HPDE6-E6E7 (cell line): ENCODE data around the gene COL1A2.

ENCODE experiments used
- DNase-seq: peaks from one replicate; pipeline ENCODE4 v3.0.0; 2011; ENCODE audit warnings: missing footprints; ENCODE audit errors: extremely low spot score

COL1A2 gene

DNA sequence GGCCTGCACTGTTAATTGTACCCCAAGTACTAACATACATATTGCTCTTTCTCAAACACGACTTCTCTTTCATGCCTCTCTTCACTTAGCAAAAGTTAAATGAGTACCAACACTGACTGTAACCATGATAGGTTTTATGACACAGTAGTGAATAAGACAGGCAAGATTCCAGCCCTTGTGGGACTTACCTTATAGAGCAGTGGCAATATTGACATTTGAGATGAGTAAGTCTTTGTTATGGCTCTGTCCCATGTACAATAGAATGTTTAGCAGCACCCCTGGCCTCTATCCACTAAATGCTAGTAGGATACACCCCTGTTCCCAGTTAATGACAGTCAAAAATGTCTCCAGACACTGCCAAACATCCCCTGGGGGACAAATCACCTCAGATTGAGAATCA is 11.9 kb upstream of the COL1A2 start:
- DNase-seq = no peak

DNA sequence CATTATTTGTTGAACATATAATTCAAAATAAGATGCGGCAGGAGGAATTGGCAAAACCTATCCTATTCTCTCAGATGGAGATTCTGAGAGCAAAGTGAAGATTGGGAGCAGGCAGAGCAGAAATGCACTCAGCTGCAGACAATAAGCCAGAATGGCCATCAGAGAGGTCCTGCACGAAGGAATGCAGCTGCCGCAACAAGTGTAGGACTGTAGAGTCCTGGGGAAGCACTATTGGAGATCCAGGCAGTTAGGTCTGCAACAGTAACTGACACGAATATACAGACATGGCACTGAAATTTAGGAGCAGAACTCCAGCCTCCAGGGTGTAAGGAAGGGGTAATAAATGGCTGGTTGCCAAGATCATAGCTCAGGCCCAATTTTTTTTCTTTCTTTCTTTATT is 10.4 kb upstream of the COL1A2 start:
- no peak for DNase-seq

GRCh38 chr7:94386416-94386815 is 8.3 kb upstream of the COL1A2 start:
- no peak for DNase-seq

GRCh38 chr7:94388540-94388939 is 6.2 kb upstream of the COL1A2 start:
- no peak for DNase-seq

DNA sequence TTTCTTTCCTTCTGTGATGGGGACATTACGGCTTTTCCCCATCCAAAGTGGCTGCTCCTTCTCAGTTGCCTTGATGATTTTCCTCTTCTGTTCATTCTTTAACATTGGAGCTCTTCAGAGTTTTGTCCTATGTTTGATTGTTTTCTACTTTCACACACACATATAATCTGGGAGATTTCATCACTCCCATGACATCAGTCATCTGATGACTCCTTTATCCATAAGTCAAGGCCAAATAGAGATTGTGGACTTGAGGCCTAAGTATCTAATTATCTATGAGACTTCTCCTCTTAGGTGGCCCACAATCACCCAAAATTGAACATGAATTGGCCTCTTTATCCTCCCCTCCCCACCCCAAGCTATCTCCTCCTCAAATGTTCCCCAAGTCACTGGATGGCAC is 5.3 kb upstream of the COL1A2 start:
- no peak for DNase-seq

GRCh38 chr7:94391726-94392392 is 2.8 kb upstream of the COL1A2 start:
- DNase-seq = no peak

GRCh38 chr7:94392393-94392786 is 2.3 kb upstream of the COL1A2 start:
- no peak for DNase-seq

DNA sequence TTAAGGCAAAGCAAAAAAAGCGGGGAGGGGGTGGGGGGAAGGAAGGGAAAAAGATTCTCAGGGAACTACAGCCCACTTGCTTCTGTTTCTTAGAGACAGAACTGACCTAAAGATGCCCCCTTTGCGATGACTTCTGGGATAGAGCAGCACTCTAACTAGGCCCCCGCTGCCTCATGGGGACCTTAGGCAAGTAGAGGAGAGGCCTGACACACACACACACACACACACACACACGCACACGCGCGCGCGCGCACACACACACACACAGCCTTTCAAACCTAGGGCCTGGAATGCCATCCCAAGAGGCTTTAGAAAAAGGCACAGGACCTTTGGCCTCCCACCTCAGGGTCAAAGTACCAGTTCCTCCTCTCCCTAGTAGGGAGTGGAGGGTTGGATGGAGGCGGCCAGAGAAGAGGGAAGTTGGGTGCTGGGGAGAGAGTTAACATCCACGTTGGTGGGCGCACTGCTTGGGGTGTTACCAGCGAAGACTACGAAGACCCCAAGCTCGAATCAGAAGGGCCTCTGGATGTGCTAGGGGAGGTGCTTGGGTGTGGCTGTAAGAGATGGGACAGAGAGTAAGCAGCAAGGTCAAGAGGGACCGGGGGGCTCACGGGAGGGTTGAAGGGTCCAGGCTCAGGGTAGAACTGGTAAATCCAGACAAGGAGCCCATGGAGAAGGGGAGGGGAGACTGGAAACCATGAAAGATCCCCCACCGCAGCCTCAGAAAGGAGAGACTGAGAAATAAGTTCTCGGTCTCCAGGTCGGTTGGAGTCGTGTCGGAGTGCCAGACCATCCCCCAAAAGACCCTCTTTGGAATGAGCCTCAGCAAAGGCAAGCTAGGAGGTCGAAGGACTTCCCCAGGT is 1.2 kb upstream of the COL1A2 start:
- no peak for DNase-seq

DNA sequence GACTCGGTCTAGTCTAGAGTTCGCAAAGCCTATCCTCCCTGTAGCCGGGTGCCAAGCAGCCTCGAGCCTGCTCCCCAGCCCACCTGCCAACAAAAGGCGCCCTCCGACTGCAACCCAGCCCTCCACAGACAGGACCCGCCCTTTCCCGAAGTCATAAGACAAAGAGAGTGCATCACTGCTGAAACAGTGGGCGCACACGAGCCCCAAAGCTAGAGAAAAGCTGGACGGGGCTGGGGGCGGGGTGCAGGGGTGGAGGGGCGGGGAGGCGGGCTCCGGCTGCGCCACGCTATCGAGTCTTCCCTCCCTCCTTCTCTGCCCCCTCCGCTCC is 622 bp upstream of the COL1A2 start:
- DNase-seq = no peak

GRCh38 chr7:94395141-94396036 is 694 bp downstream of the COL1A2 start:
- DNase-seq = peak; percentile 67

DNA sequence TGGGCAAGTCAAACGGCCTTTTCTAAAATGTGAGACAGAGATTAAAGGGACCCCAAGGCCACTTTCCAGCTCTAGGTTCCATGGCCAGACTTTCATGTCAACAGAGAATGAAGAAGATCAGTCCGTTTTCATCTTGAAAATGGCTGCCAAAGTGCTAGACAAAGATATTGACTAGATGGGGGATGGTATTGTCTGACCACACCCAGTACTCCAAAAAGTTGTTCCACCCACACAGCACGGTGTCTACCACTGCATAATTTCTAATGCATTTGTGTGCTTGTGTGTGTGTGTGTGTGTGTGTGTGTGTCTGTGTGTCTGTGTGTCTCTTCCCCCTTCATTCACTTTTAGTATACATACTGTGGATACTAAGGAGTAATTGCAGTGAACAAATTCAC is 1.3 kb downstream of the COL1A2 start:
- DNase-seq = no peak

GRCh38 chr7:94396596-94396995 is 1.9 kb downstream of the COL1A2 start:
- no peak for DNase-seq

DNA sequence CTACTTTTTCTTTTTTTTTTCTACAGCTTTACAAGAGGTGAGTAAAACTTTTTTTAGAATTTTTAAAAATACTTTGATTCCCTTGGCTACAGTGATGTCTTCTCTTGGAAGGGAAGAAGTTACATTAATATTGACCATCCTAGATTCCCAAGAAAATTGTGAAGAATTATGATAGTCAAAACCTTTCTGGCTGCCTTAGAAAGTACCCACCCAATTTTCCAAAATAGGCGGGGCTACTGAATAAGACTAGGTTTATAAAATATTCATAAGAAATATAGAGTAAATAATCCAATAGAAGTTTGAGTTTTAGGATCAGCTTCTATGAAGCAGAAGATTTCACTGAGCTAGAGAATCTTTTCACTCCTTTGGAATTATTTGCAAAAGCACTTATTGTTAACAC is 3.0 kb downstream of the COL1A2 start:
- no peak for DNase-seq

DNA sequence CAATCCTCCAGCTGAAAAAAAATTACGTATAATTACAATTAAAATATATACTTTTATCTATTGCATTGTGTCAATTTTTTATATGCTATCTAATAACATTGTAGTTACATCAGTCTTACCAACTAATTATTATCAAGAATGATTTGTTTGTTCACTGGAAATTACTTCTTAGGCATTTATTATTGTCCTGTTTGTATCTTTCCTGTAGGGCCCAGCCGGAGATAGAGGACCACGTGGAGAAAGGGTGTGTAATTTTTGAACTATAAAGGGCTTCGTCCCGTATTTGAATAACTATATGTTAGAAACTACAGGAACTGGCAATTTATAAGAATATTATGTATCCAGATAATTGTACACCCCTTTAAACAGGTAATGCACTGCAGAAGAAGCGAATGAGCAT is 4.1 kb downstream of the COL1A2 start:
- DNase-seq = no peak

DNA sequence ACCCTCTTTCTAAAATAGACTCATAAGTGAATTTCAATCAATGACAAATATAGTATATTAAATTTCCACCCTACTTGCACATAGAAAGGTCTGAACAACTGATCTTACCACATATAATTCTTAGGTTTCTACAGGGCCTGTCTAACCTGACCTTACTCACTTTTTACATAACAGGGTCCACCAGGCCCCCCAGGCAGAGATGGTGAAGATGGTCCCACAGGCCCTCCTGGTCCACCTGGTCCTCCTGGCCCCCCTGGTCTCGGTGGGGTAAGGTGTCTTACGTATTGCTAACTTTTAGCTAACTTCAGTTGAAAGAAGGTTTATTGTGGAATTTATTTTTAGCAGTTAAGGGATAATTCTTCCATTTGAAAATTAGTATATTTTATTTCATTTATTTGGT is 5.3 kb downstream of the COL1A2 start:
- DNase-seq = no peak

- DNase-seq = no peak
Measured at GRCh38 chr7:94400643-94401427, 6.1 kb downstream of the COL1A2 start.

DNA sequence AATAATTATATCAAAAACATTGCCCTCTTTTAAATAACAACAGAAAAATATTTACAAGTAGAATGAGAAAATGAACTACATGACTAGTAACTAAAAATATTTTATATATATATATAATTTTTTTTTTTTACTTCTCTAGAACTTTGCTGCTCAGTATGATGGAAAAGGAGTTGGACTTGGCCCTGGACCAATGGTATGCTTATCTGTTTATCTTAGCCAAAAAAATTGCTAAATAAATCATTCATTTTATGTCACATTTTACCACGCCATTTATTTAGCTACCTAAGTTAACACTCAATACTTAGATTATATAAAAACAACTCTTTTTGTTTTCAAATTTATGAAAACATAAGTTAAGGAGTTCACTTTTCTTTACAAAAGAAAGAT is 6.7 kb downstream of the COL1A2 start:
- DNase-seq = no peak

DNA sequence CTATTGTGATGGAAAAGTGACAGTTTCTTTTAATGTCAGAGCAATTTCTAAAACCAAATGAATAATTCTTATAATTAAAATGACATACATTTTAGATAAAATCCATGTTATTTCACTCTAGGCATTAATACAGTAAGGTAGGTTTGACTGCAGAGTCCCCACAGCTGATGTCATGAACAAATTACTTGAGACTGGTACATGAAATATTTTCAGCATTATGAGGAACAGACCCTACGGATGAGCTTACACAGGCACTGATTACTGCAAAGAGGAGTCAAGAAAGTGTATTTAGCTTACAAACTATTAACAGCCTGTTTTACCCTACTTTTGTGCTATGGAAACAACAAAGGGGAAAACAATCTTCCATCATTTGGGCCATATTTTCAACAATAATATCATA is 8.9 kb downstream of the COL1A2 start:
- DNase-seq = no peak

DNA sequence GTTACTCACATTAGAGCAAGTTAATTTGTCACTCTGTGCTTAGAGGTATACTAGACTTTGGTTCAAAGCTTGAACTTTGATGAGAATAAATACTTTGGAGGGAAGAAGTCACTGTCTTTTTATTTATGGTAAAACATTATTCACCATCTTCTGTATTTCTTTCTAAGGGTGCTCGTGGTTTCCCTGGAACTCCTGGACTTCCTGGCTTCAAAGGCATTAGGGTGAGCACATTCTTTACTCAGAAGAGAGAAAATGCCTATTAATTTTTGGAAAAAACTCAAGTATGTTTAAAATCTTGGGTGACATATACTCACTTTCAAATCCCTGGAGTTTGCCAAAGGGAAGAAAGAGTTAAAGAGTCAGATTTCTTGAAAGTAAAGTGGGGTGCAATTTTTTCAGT is 10.8 kb downstream of the COL1A2 start:
- DNase-seq = no peak

DNA sequence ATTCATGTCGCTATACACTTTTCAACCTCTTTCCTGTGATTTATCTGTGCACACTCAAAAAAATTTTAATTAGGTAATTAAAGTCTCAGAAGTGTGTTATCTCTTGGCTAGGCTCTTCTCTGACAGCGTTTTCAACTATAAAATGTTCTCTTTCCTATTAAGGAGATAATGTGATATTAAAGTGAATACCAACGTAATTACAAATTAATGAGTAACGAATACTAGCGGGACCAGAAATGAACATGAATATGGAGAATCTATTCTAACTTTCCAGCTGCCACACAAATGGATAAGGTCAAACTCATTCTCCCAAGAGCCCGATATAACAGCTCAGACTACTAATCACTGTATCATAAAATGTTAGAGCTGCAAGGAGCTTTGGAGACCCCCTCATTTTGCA is 12.0 kb downstream of the COL1A2 start:
- DNase-seq = no peak

- DNase-seq = no peak
Measured at GRCh38 chr7:94409200-94409948, 14.7 kb downstream of the COL1A2 start.
